Stomach (tissue), 9 donors: ENCODE data around the gene SLC35F5. TPM values are rescaled to one million over a fixed set of nuclear protein-coding genes. Genes with fewer than 3 reads are reported as not detected.

Experiments used
- DNase-seq, 2 donors: peaks; one replicate each; pipeline versions ENCODE4 v3.0.0 to v3.0.0-alpha.2; 2013 to 2019
- H3K27ac ChIP-seq, 5 donors: fragments of 200-600 bp in 4 of 5; sonication (generic) in 4 of 5; one replicate each; pipeline ENCODE4 v1.5.1; 2013 to 2019; ENCODE audit warnings: mild to moderate bottlenecking in 1 of 5, moderate library complexity in 1 of 5
- H3K27me3 ChIP-seq, 3 donors: fragments of 200-600 bp; sonication (generic); one replicate each; pipeline ENCODE4 v1.5.1; 2017 to 2019; ENCODE audit warnings: mixed run types in 1 of 3
- H3K36me3 ChIP-seq, 4 donors: fragments of 200-600 bp; sonication (generic); 1 replicate in 3 of 4; 2 replicates in 1 of 4; pipeline ENCODE4 v1.5.1; 2016 to 2019
- H3K4me1 ChIP-seq, 4 donors: fragments of 200-600 bp; sonication (generic); one replicate each; pipeline ENCODE4 v1.5.1; 2016 to 2019
- H3K4me3 ChIP-seq, 4 donors: fragments of 200-600 bp; sonication (generic) in 3 of 4; one replicate each; pipeline ENCODE4 v1.5.1; 2016 to 2019; ENCODE audit warnings: mild to moderate bottlenecking in 1 of 4
- H3K9me3 ChIP-seq, 4 donors: fragments of 200-600 bp; sonication (generic); one replicate each; pipeline ENCODE4 v1.5.1; 2016 to 2019
- EP300 ChIP-seq: sonication (generic); formaldehyde crosslinking; IDR thresholded peaks from one replicate; pipeline ENCODE4 v1.6.1; 2017; ENCODE audit warnings: antibody characterized with exemption
- POLR2A ChIP-seq, 4 donors: fragments of 450-650 bp; IDR thresholded peaks; one replicate each; pipeline ENCODE4 v1.6.1; 2016; ENCODE audit warnings: antibody characterized with exemption in 4 of 4, control low read depth in 2 of 4, mild to moderate bottlenecking in 1 of 4, moderate library complexity in 1 of 4
- POLR2AphosphoS5 ChIP-seq, 3 donors: sonication (generic); formaldehyde crosslinking; IDR thresholded peaks; one replicate each; pipeline ENCODE4 v1.6.1; 2016; ENCODE audit warnings: antibody characterized with exemption in 3 of 3
- WGBS, 5 donors: extraction: QIAGEN DNeasy Blood & Tissue Kit in 3 of 5; methylation state at CpG; one replicate each; pipeline versions ENCODE4 v1.1.5 to v1.1.7; 2013 to 2018; 5-methylcytosine and 5-hydroxymethylcytosine counted together
- intact Hi-C: fragments of 100-400 bp; cut with DNase I; formaldehyde crosslinking; loops from one replicate; pipeline ENCODE4 v1.15.1; 2023; ENCODE audit warnings: low total_unique reads
- polyA plus RNA-seq, 3 donors: library from polyadenylated mRNA; stranded (reverse); fragments of 200-250 nt; gene quantifications; one replicate each; pipeline ENCODE4 v1.2.3, GENCODE V29; 2013
- total RNA-seq, 5 donors: library from RNA; depleted of rRNA; stranded (reverse); fragments of >200 nt; gene quantifications; one replicate each; pipeline versions ENCODE4 v1.1.0 to v1.2.3, GENCODE V29; 2014 to 2016
- TF ChIP-seq, protein P1 (sequence below), 7 experiments: fragments of 450-650 bp in 4 of 7; fragments of 200-600 bp in 3 of 7; sonication (generic) in 3 of 7; IDR thresholded peaks; one replicate each; pipeline ENCODE4 v1.5.1; 2016 to 2019; ENCODE audit warnings: antibody characterized with exemption in 7 of 7, control low read depth in 2 of 7, mild to moderate bottlenecking in 1 of 7
- donor health status: healthy with polysubstance abuse.
- donor health status: Bipolar disorder and iron deficiency.
- donor health status: healthy.

SLC35F5 gene
- total and polyA plus RNA-seq, 8 donors = 8.7 to 399 (median 94.7) TPM

DNA sequence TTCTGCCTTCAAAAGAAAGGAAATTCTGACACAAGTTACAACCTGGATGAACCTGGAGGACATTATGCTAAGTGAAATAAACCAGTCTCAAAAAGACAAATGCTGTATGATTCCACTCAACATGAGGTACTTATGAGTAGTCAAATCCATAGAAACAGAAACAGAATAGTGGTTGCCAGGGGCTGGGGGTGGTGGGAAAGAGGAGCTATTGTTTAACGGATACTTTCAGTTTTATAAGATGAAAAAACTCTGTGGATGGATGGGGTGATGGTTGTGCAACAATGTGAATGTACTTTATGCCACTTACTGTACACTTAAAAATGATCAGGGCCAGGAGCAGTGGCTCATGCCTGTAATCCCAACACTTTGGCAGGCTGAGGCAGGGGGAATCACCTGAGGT lies 15.4 kb downstream of the SLC35F5 start:
- 88 to 100% (median 97%) methylated on average over 1 of the region's 1 CpG for WGBS, 5 donors
- H3K4me1 ChIP-seq = no peaks in the 10 kb centered on the region
- no peaks in the 10 kb centered on the region for H3K27me3 ChIP-seq

DNA sequence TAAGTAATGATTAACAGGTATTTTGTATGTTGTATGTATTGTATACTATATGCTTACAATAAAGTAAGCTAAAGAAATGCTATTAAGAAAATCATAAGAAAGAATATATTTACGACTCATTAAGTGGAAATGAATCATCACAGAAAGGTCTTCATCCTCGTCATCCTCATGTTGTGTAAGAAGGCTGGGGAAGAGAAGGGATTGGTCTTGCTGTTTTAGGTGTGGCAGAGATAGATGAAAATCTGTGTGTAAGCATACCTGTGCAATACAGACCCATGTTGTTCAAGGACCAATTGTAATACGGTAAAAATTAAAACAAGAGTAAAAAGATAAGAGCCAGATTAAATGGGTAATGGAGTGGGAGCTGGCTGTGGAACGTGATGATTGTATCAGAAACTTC lies 16.6 kb downstream of the SLC35F5 start:
- TF ChIP-seq POLR2AphosphoS5 (IDR thresholded peaks at IDR 0.05) (no peak), POLR2A (IDR thresholded peaks at IDR 0.05) (no peak), EP300 (no peak)
- TF ChIP-seq, protein P1, sequence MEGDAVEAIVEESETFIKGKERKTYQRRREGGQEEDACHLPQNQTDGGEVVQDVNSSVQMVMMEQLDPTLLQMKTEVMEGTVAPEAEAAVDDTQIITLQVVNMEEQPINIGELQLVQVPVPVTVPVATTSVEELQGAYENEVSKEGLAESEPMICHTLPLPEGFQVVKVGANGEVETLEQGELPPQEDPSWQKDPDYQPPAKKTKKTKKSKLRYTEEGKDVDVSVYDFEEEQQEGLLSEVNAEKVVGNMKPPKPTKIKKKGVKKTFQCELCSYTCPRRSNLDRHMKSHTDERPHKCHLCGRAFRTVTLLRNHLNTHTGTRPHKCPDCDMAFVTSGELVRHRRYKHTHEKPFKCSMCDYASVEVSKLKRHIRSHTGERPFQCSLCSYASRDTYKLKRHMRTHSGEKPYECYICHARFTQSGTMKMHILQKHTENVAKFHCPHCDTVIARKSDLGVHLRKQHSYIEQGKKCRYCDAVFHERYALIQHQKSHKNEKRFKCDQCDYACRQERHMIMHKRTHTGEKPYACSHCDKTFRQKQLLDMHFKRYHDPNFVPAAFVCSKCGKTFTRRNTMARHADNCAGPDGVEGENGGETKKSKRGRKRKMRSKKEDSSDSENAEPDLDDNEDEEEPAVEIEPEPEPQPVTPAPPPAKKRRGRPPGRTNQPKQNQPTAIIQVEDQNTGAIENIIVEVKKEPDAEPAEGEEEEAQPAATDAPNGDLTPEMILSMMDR (IDR thresholded peaks at IDR 0.05) = no peak
- H3K9me3 ChIP-seq = no peaks in the 10 kb centered on the region
- no peak overlapping the region for H3K27ac ChIP-seq
- H3K36me3 ChIP-seq = peaks cover 33 to 98% (median 94%) of the 10 kb centered on the region in 4 donors
- 75 to 84% (median 77%) methylated on average over 4 of the region's 4 CpGs for WGBS, 5 donors
- intact Hi-C loops = no loop called here
- no peak for DNase-seq
- no peaks in the 10 kb centered on the region for H3K27me3 ChIP-seq
- H3K4me3 ChIP-seq = no peak overlapping the region
- no peaks in the 10 kb centered on the region for H3K4me1 ChIP-seq

More for the DNA sequence above, 15.4 kb downstream of the SLC35F5 start:
- H3K27ac ChIP-seq = no peak overlapping the region
- TF ChIP-seq POLR2AphosphoS5 (IDR thresholded peaks at IDR 0.05) (no peak), EP300 (no peak), POLR2A (IDR thresholded peaks at IDR 0.05) (no peak)
- TF ChIP-seq, protein P1 (IDR thresholded peaks at IDR 0.05) = no peak
- DNase-seq = no peak
- H3K36me3 ChIP-seq = peaks cover 42 to 99% (median 97%) of the 10 kb centered on the region in 4 donors
- intact Hi-C loops = no loop called here
- H3K4me3 ChIP-seq = no peak overlapping the region
- no peaks in the 10 kb centered on the region for H3K9me3 ChIP-seq

GRCh38 chr2:113734185-113734584 lies 22.3 kb downstream of the SLC35F5 start:
- 75 to 97% (median 86%) methylated on average over 1 of the region's 1 CpG for WGBS, 5 donors
- peaks cover 2 to 92% (median 89%) of the 10 kb centered on the region in 4 donors for H3K36me3 ChIP-seq
- H3K27ac ChIP-seq = no peak overlapping the region
- H3K4me3 ChIP-seq = no peak overlapping the region
- H3K4me1 ChIP-seq = no peaks in the 10 kb centered on the region
- no peaks in the 10 kb centered on the region for H3K27me3 ChIP-seq
- intact Hi-C loops = no loop called here
- H3K9me3 ChIP-seq = no peaks in the 10 kb centered on the region
- DNase-seq = no peak
- TF ChIP-seq POLR2A (IDR thresholded peaks at IDR 0.05) (no peak), POLR2AphosphoS5 (IDR thresholded peaks at IDR 0.05) (no peak), EP300 (no peak)

GRCh38 chr2:113724010-113724409 lies 32.4 kb downstream of the SLC35F5 start:
- Histone ChIP-seq H3K4me3 (no peak overlapping the region), H3K27me3 (no peaks in the 10 kb centered on the region), H3K9me3 (no peaks in the 10 kb centered on the region), H3K36me3 (peaks cover 13 to 83% (median 70%) of the 10 kb centered on the region in 4 donors), H3K4me1 (no peaks in the 10 kb centered on the region), H3K27ac (no peak overlapping the region)
- WGBS, 5 donors = 55 to 70% (median 64%) methylated on average over 3 of the region's 3 CpGs
- TF ChIP-seq POLR2A (IDR thresholded peaks at IDR 0.05) (no peak), POLR2AphosphoS5 (IDR thresholded peaks at IDR 0.05) (no peak), EP300 (no peak)
- TF ChIP-seq, protein P1 (IDR thresholded peaks at IDR 0.05) = no peak
- intact Hi-C loops = no loop called here
- DNase-seq = no peak

- Histone ChIP-seq H3K9me3 (no peaks in the 10 kb centered on the region), H3K4me1 (no peaks in the 10 kb centered on the region), H3K27me3 (no peaks in the 10 kb centered on the region), H3K4me3 (no peak overlapping the region), H3K36me3 (peaks cover 11 to 82% (median 69%) of the 10 kb centered on the region in 4 donors), H3K27ac (no peak overlapping the region)
- DNase-seq = no peak
- TF ChIP-seq POLR2AphosphoS5 (IDR thresholded peaks at IDR 0.05) (no peak), POLR2A (IDR thresholded peaks at IDR 0.05) (no peak), EP300 (no peak)
- TF ChIP-seq, protein P1 (IDR thresholded peaks at IDR 0.05) = no peak
- WGBS, 5 donors = 61 to 69% (median 65%) methylated on average over 1 of the region's 1 CpG
- intact Hi-C loops = no loop called here
Observed at GRCh38 chr2:113723411-113723810, 33.0 kb downstream of the SLC35F5 start.
